Upper lobe of left lung (tissue), 4 donors: ENCODE results near the gene ELK4.

Experiments used
- EP300 ChIP-seq, 4 donors: sonication (generic); formaldehyde crosslinking; IDR thresholded peaks; one replicate each; pipeline ENCODE4 v1.5.1; 2017; ENCODE audit warnings: antibody characterized with exemption in 4 of 4, control low read depth in 2 of 4
- TF ChIP-seq, protein P1 (sequence below), 6 experiments: fragments of 450-650 bp in 4 of 6; fragments of 200-600 bp in 2 of 6; sonication (generic) in 2 of 6; IDR thresholded peaks; one replicate each; pipeline ENCODE4 v1.5.1; 2016 to 2019; ENCODE audit warnings: antibody characterized with exemption in 6 of 6

GRCh38 chr1:205672395-205672889, 40.6 kb upstream of the ELK4 start:
- TF ChIP-seq, protein P1, sequence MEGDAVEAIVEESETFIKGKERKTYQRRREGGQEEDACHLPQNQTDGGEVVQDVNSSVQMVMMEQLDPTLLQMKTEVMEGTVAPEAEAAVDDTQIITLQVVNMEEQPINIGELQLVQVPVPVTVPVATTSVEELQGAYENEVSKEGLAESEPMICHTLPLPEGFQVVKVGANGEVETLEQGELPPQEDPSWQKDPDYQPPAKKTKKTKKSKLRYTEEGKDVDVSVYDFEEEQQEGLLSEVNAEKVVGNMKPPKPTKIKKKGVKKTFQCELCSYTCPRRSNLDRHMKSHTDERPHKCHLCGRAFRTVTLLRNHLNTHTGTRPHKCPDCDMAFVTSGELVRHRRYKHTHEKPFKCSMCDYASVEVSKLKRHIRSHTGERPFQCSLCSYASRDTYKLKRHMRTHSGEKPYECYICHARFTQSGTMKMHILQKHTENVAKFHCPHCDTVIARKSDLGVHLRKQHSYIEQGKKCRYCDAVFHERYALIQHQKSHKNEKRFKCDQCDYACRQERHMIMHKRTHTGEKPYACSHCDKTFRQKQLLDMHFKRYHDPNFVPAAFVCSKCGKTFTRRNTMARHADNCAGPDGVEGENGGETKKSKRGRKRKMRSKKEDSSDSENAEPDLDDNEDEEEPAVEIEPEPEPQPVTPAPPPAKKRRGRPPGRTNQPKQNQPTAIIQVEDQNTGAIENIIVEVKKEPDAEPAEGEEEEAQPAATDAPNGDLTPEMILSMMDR (IDR thresholded peaks at IDR 0.05): no peak
- no peak for TF ChIP-seq EP300 (IDR thresholded peaks at IDR 0.05)
